ENCODE data around the gene OTOR. TPM values are rescaled to one million over a fixed set of nuclear protein-coding genes. Genes with fewer than 3 reads are reported as not detected.

The OTOR gene
- total RNA-seq, 2 experiments from 2014 or later, result not detected

DNA sequence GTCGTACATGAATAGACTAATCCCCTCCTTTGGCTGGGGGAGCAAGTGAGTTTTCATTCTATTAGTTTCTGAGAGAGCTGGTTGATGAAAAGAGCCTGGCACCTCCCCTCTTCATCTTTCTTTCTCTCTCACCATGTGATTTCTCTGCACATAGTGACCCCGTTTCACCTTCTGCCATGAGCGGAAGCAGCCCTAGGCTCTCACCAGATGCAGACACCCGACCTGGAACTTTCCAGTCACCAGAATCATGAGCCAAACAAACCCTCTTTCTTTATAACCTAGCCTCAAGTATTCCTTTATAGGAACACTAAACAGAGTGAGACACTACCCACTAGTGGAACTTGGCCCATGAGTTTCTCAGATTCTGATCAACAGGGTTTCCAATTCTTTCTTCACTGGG, 16.4 kb downstream of the OTOR start:
- DNase-seq (ENCODE audit: low spot score), result no peak
- Histone ChIP-seq H3K79me2 (ENCODE audit: insufficient read depth, low read depth, low read length) (no peaks in the 10 kb centered on the region), H4K20me1 (ENCODE audit: insufficient read depth, low read length) (no peaks in the 10 kb centered on the region), H3K4me3 (ENCODE audit: low read depth, low read length, poor library complexity, severe bottlenecking) (no peak overlapping the region), H3K9me3 (ENCODE audit: low read length) (no peaks in the 10 kb centered on the region), H2AFZ (ENCODE audit: low read length) (no peak overlapping the region), H3K4me1 (ENCODE audit: insufficient read depth, low read length, poor library complexity, severe bottlenecking) (peaks cover 3% of the 10 kb centered on the region), H3K9me2 (ENCODE audit: insufficient read depth, low read length) (no peaks in the 10 kb centered on the region), H3K27ac (ENCODE audit: low read depth, low read length, poor library complexity, severe bottlenecking) (no peak overlapping the region), H3K36me3 (ENCODE audit: insufficient read depth, low read length) (no peaks in the 10 kb centered on the region), H3K4me2 (ENCODE audit: low read length) (no peak overlapping the region)
- ChIA-PET POLR2A (interaction anchor here (0.6 to 0.8 kb wide), 3 partner anchors 40 to 477 kb away, joined by 3 read pairs; no protein-coding TSS in a partner anchor), CTCF (ENCODE audit: unreplicated experiment) (no interaction called here)
- TF ChIP-seq EZH2phosphoT487 (IDR thresholded peaks at IDR 0.05; ENCODE audit: borderline replicate concordance, low read depth, low read length), result no peak
- TF ChIP-seq, protein P1, sequence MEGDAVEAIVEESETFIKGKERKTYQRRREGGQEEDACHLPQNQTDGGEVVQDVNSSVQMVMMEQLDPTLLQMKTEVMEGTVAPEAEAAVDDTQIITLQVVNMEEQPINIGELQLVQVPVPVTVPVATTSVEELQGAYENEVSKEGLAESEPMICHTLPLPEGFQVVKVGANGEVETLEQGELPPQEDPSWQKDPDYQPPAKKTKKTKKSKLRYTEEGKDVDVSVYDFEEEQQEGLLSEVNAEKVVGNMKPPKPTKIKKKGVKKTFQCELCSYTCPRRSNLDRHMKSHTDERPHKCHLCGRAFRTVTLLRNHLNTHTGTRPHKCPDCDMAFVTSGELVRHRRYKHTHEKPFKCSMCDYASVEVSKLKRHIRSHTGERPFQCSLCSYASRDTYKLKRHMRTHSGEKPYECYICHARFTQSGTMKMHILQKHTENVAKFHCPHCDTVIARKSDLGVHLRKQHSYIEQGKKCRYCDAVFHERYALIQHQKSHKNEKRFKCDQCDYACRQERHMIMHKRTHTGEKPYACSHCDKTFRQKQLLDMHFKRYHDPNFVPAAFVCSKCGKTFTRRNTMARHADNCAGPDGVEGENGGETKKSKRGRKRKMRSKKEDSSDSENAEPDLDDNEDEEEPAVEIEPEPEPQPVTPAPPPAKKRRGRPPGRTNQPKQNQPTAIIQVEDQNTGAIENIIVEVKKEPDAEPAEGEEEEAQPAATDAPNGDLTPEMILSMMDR (conservative IDR thresholded peaks at IDR 0.05; ENCODE audit: low read length), result no peak
- intact Hi-C loops (cut with micrococcal nuclease; ENCODE audit: unreplicated experiment), result no loop called here
- no TSS peak for BruUV-seq (replicated peaks)

DNA sequence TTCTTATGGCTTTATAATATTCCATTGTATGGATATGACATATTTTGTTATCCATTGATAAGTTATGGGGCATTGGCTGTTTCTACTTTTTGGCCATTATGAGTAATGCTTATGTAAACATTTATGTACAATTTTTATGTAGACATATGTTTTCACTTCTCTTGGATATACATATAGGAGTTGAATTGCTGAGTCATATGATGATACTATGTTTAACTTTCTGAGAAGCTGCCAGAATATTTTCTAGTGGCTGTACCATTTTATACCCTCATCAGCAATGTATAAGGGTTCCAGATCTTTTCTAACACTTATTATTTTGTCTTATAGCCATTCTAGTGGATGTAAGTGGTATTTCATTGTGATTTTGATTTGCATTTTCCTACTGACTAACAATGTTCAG, 23.1 kb downstream of the OTOR start:
- BruUV-seq (replicated peaks), result no TSS peak
- intact Hi-C loops (cut with micrococcal nuclease; ENCODE audit: unreplicated experiment), result no loop called here
- Histone ChIP-seq H3K36me3 (ENCODE audit: insufficient read depth, low read length) (no peaks in the 10 kb centered on the region), H4K20me1 (ENCODE audit: insufficient read depth, low read length) (no peaks in the 10 kb centered on the region), H3K4me1 (ENCODE audit: insufficient read depth, low read length, poor library complexity, severe bottlenecking) (no peaks in the 10 kb centered on the region), H3K9me3 (ENCODE audit: low read length) (no peaks in the 10 kb centered on the region), H3K27ac (ENCODE audit: low read depth, low read length, poor library complexity, severe bottlenecking) (no peak overlapping the region), H2AFZ (ENCODE audit: low read length) (no peak overlapping the region), H3K9me2 (ENCODE audit: insufficient read depth, low read length) (no peaks in the 10 kb centered on the region), H3K4me2 (ENCODE audit: low read length) (no peak overlapping the region), H3K79me2 (ENCODE audit: insufficient read depth, low read depth, low read length) (no peaks in the 10 kb centered on the region), H3K4me3 (ENCODE audit: low read depth, low read length, poor library complexity, severe bottlenecking) (no peak overlapping the region)
- CTCF ChIA-PET (ENCODE audit: unreplicated experiment), result no interaction called here
- no peak for DNase-seq (ENCODE audit: low spot score)
- POLR2A ChIA-PET, result no interaction called here
- TF ChIP-seq, protein P1 (conservative IDR thresholded peaks at IDR 0.05; ENCODE audit: low read length), result no peak
- TF ChIP-seq EZH2phosphoT487 (IDR thresholded peaks at IDR 0.05; ENCODE audit: borderline replicate concordance, low read depth, low read length), result no peak

DNA sequence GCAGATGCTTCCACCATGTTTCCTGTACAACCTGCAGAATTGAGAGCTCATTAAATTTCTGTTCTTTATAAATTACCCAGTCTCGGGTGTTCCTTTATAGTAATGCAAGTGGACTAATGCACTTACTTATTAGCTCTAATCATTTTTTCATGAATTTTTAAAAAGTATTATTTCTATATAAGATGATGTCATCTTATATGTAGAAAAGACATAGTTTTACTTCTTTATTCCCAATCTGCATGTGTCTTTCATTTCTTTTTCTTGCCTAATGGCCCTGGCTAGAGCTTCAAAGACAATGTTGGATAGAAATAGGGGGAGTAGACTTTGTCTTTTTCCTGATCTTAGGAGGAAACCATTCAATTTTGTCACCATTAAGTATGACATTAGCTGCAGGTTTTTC, 27.8 kb downstream of the OTOR start:
- POLR2A ChIA-PET, result no interaction called here

More for the DNA sequence above, 27.8 kb downstream of the OTOR start:
- Histone ChIP-seq H3K79me2 (ENCODE audit: insufficient read depth, low read depth, low read length) (no peaks in the 10 kb centered on the region), H3K4me3 (ENCODE audit: low read depth, low read length, poor library complexity, severe bottlenecking) (no peak overlapping the region), H3K4me2 (ENCODE audit: low read length) (no peak overlapping the region), H3K9me3 (ENCODE audit: low read length) (no peaks in the 10 kb centered on the region), H3K27ac (ENCODE audit: low read depth, low read length, poor library complexity, severe bottlenecking) (no peak overlapping the region), H3K9me2 (ENCODE audit: insufficient read depth, low read length) (no peaks in the 10 kb centered on the region), H2AFZ (ENCODE audit: low read length) (no peak overlapping the region), H3K36me3 (ENCODE audit: insufficient read depth, low read length) (no peaks in the 10 kb centered on the region), H4K20me1 (ENCODE audit: insufficient read depth, low read length) (no peaks in the 10 kb centered on the region), H3K4me1 (ENCODE audit: insufficient read depth, low read length, poor library complexity, severe bottlenecking) (no peaks in the 10 kb centered on the region)
- intact Hi-C loops (cut with micrococcal nuclease; ENCODE audit: unreplicated experiment), result no loop called here
- CTCF ChIA-PET (ENCODE audit: unreplicated experiment), result no interaction called here
- TF ChIP-seq, protein P1 (conservative IDR thresholded peaks at IDR 0.05; ENCODE audit: low read length), result no peak
- TF ChIP-seq EZH2phosphoT487 (IDR thresholded peaks at IDR 0.05; ENCODE audit: borderline replicate concordance, low read depth, low read length), result no peak
- DNase-seq (ENCODE audit: low spot score), result no peak
- no TSS peak for BruUV-seq (replicated peaks)

Measured in OCI-LY7 (cell line).